ENCODE measurements around the gene H2AZ2. TPM values are rescaled to one million over a fixed set of nuclear protein-coding genes. Genes with fewer than 3 reads are reported as not detected.

Gene H2AZ2
- total RNA-seq, 4 donors from 2014 or later: 94.1 to 116 (median 97.9) TPM

- DNase-seq (ENCODE audit: low spot score) (no peak), ATAC-seq (ENCODE audit: low FRiP score) (no peak)
- TF ChIP-seq CTCF (IDR thresholded peaks at IDR 0.05): no peak
These were observed 41.3 kb upstream of the H2AZ2 start for GRCh38 chr7:44889086-44889781.

- ATAC-seq (ENCODE audit: low FRiP score) (no peak), DNase-seq (ENCODE audit: low spot score) (no peak)
- TF ChIP-seq CTCF (IDR thresholded peaks at IDR 0.05): no peak
These were observed 39.4 kb upstream of the H2AZ2 start for GRCh38 chr7:44887293-44887692.

GRCh38 chr7:44885394-44886317, 37.8 kb upstream of the H2AZ2 start, which contains the start of gene PURB:
TSS of gene PURB (minus strand) at chr7:44885530. CDS start at chr7:44885348, 182 bp downstream.
- no peak for TF ChIP-seq CTCF (IDR thresholded peaks at IDR 0.05)
- peak; percentile 90 for DNase-seq (ENCODE audit: low spot score)
- peak; percentile 97 for ATAC-seq (ENCODE audit: low FRiP score)

GRCh38 chr7:44884621-44885393, 36.9 kb upstream of the H2AZ2 start:
- peak; percentile 37 for ATAC-seq (ENCODE audit: low FRiP score)
- TF ChIP-seq CTCF (IDR thresholded peaks at IDR 0.05): no peak
- DNase-seq (ENCODE audit: low spot score): no peak

GRCh38 chr7:44883961-44884620, 36.2 kb upstream of the H2AZ2 start:
- TF ChIP-seq CTCF (IDR thresholded peaks at IDR 0.05): no peak
- ATAC-seq (ENCODE audit: low FRiP score): no peak
- no peak for DNase-seq (ENCODE audit: low spot score)

GRCh38 chr7:44882899-44883298, 35.0 kb upstream of the H2AZ2 start:
- ATAC-seq (ENCODE audit: low FRiP score): no peak
- no peak for TF ChIP-seq CTCF (IDR thresholded peaks at IDR 0.05)

More at GRCh38 chr7:44882899-44883298, 35.0 kb upstream of the H2AZ2 start:
- no peak for DNase-seq (ENCODE audit: low spot score)
